ENCODE results near the gene SLC16A9. TPM values are rescaled to one million over a fixed set of nuclear protein-coding genes. Genes with fewer than 3 reads are reported as not detected.
"Not testable (repeated sequence)": the region's sequence is repeated elsewhere in the genome, so short reads cannot be mapped to it uniquely, and the experiment has no call there.

SLC16A9 gene
- total RNA-seq, 1 experiment from 2014 or later, result 4.1 TPM

DNA sequence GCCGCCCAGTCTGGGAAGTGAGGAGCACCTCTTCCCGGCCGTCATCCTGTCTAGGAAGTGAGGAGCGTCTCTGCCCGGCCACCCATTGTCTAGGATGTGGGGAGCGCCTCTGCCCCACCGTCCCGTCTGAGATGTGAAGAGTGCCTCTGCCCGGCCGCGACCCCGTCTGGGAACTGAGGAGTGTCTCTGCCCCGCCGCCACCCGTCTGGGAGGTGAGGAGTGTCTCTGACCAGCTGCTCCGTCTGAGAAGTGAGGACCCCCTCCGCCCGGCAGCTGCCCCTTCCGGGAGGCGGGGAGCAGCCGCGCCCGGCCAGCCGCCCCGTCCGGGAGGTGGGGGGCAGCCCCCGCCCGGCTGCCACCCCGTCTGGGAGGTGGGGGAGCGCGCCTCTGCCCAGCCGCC is 34.5 kb upstream of the SLC16A9 start:
- no CpG with 5 or more reads among the region's 32 CpGs for WGBS (ENCODE audit: extremely low coverage, insufficient read length, low lambda C conversion rate)
- not testable (repeated sequence) for H3K9ac ChIP-seq (ENCODE audit: extremely low read depth, insufficient read length, low read length); H3K4me3 Mint-ChIP-seq; H3K27ac ChIP-seq (ENCODE audit: insufficient read length, low read depth, low read length); H3K27ac Mint-ChIP-seq; H2BK20ac ChIP-seq (ENCODE audit: low read depth, low read length, poor library complexity, severe bottlenecking); H3K14ac ChIP-seq (ENCODE audit: insufficient read depth, low read length); H4K5ac ChIP-seq (ENCODE audit: insufficient read length, low read depth, low read length); H4K20me1 ChIP-seq (ENCODE audit: control insufficient read depth, insufficient read depth, insufficient read length); H3K4me1 ChIP-seq (ENCODE audit: insufficient read depth, low read length); H2AFZ ChIP-seq (ENCODE audit: low read length); H3K79me2 ChIP-seq (ENCODE audit: insufficient read depth, low read length); H2BK12ac ChIP-seq (ENCODE audit: insufficient read length, low read depth, low read length); DNase-seq; H3K9me3 ChIP-seq (ENCODE audit: control insufficient read depth, low read depth, low read length); H3K23me2 ChIP-seq (ENCODE audit: insufficient read length, low read depth, low read length, poor library complexity, severe bottlenecking); H4K91ac ChIP-seq (ENCODE audit: insufficient read length, low read depth, low read length); H2BK5ac ChIP-seq (ENCODE audit: insufficient read length, low read length); H3K56ac ChIP-seq (ENCODE audit: insufficient read length, low read depth, low read length); H3K4me1 Mint-ChIP-seq; H3K27me3 Mint-ChIP-seq (ENCODE audit: low read depth); H2BK120ac ChIP-seq (ENCODE audit: low read depth, low read length, poor library complexity, severe bottlenecking); H2BK15ac ChIP-seq (ENCODE audit: low read depth, low read length); H4K8ac ChIP-seq (replicated peaks; ENCODE audit: insufficient read length, low read depth, low read length); H3K18ac ChIP-seq (ENCODE audit: insufficient read length, low read depth, low read length); H3K4ac ChIP-seq (ENCODE audit: low read depth, low read length); H3K79me1 ChIP-seq (ENCODE audit: insufficient read depth, low read depth, low read length, poor library complexity, severe bottlenecking); H3T11ph ChIP-seq (ENCODE audit: low read length); H3K27me3 ChIP-seq (ENCODE audit: insufficient read depth, low read length); H3K4me2 ChIP-seq (ENCODE audit: insufficient read depth, insufficient read length, low read length); H3K23ac ChIP-seq (ENCODE audit: insufficient read length, low read depth, low read length); H2AK5ac ChIP-seq (ENCODE audit: insufficient read length, low read length)
- H3K9me3 Mint-ChIP-seq, result peaks cover 24 to 26% of the 10 kb centered on the region in 2 experiments
- H3K36me3 Mint-ChIP-seq (ENCODE audit: insufficient read depth in 1 of 3, low read depth in 3 of 3), result peaks cover 6 to 20% (median 7%) of the 10 kb centered on the region in 3 experiments

Data from H9 (cell line).